Measurements from ENCODE around the gene ANAPC16. TPM values are rescaled to one million over a fixed set of nuclear protein-coding genes. Genes with fewer than 3 reads are reported as not detected.

The ANAPC16 gene
- total RNA-seq, 1 experiment from 2014 or later: 71.1 TPM

GRCh38 chr10:72251635-72252034 lies 35.8 kb downstream of the ANAPC16 start:
- H3K27ac ChIP-seq (ENCODE audit: low read depth, low read length): no peak overlapping the region
- ATAC-seq: no peak

More at GRCh38 chr10:72251635-72252034, 35.8 kb downstream of the ANAPC16 start:
- Histone ChIP-seq H3K27me3 (ENCODE audit: insufficient read depth, low read length) (no peaks in the 10 kb centered on the region), H3K4me2 (ENCODE audit: low read length) (no peak overlapping the region), H3K9ac (ENCODE audit: low read length) (no peak overlapping the region), H4K20me1 (ENCODE audit: insufficient read depth) (no peaks in the 10 kb centered on the region), H3K4me1 (ENCODE audit: control insufficient read depth in 1 of 2, insufficient read depth in 2 of 2, low read length in 2 of 2) (peaks cover 32 to 43% of the 10 kb centered on the region in 2 experiments), H3K79me2 (ENCODE audit: insufficient read depth, low read length) (no peaks in the 10 kb centered on the region), H3K4me3 (replicated peaks in 1 of 2; ENCODE audit: low read depth in 1 of 2, low read length in 2 of 2) (no peak overlapping the region), H3K9me2 (ENCODE audit: insufficient read depth) (no peaks in the 10 kb centered on the region), H3K36me3 (ENCODE audit: control insufficient read depth in 1 of 2, insufficient read depth in 2 of 2, low read length in 2 of 2) (no peaks in the 10 kb centered on the region), H2AFZ (ENCODE audit: low read depth, low read length, poor library complexity, severe bottlenecking) (no peak overlapping the region), H3K9me3 (ENCODE audit: control insufficient read depth in 1 of 2, insufficient read depth in 1 of 2, low read depth in 1 of 2, low read length in 2 of 2) (no peaks in the 10 kb centered on the region)
- BruUV-seq (replicated peaks): no TSS peak
- DNase-seq (ENCODE audit: low read depth, low spot score): no peak
- CTCF ChIA-PET: no interaction called here
- TF ChIP-seq EGR1 (IDR thresholded peaks at IDR 0.05; ENCODE audit: low read depth): no peak
- TF ChIP-seq ELF1 (IDR thresholded peaks at IDR 0.05; ENCODE audit: borderline replicate concordance, low read depth): no peak
- TF ChIP-seq EZH2 (IDR thresholded peaks at IDR 0.05): no peak
- no peak for TF ChIP-seq EZH2phosphoT487 (IDR thresholded peaks at IDR 0.05; ENCODE audit: borderline replicate concordance)
- TF ChIP-seq ZBTB33 (IDR thresholded peaks at IDR 0.05; ENCODE audit: extremely low read depth, insufficient replicate concordance, low read length): no peak
- no peak for TF ChIP-seq CTCF (IDR thresholded peaks at IDR 0.05 in 2 of 3, conservative IDR thresholded peaks at IDR 0.05 in 1 of 3; ENCODE audit: borderline replicate concordance in 1 of 3, insufficient read depth in 1 of 3, low read depth in 2 of 3, low read length in 2 of 3)
- TF ChIP-seq CEBPB (IDR thresholded peaks at IDR 0.05; ENCODE audit: low read depth): no peak
- no peak for TF ChIP-seq RAD21 (IDR thresholded peaks at IDR 0.05; ENCODE audit: low read depth)
- no peak for TF ChIP-seq ZFX (IDR thresholded peaks at IDR 0.05)
- TF ChIP-seq YY1 (IDR thresholded peaks at IDR 0.05; ENCODE audit: extremely low read depth, insufficient replicate concordance, low read depth, low read length): no peak
- TF ChIP-seq SP1 (IDR thresholded peaks at IDR 0.05; ENCODE audit: low read depth): no peak
- no peak for TF ChIP-seq TCF7L2 (IDR thresholded peaks at IDR 0.05; ENCODE audit: borderline replicate concordance, extremely low read depth, insufficient read depth, insufficient read length)
- TF ChIP-seq MAX (IDR thresholded peaks at IDR 0.05): no peak
- TF ChIP-seq SIN3A (IDR thresholded peaks at IDR 0.05; ENCODE audit: low read depth): no peak
- no peak for TF ChIP-seq POLR2A (IDR thresholded peaks at IDR 0.05; ENCODE audit: borderline replicate concordance, extremely low read depth, insufficient read depth, insufficient read length)
- TF ChIP-seq REST (IDR thresholded peaks at IDR 0.05; ENCODE audit: low read depth): no peak
- TF ChIP-seq CBX3 (IDR thresholded peaks at IDR 0.05; ENCODE audit: low read depth): no peak
- no peak for TF ChIP-seq SRF (IDR thresholded peaks at IDR 0.05; ENCODE audit: low read depth)
- RAD21 ChIA-PET (ENCODE audit: low non-redundant PET in 1 of 2, low total read pairs in 2 of 2, uncharacterized antibody in 2 of 2, unreplicated experiment in 2 of 2): no interaction called here
- POLR2A ChIA-PET: interaction anchor here (0.5 kb wide), 1 partner anchor 22 kb away, joined by 3 read pairs; the partner anchor contains the start of gene DDIT4
- intact Hi-C loops (cut with micrococcal nuclease): no loop called here
